Pericardium fibroblast (primary cell): ENCODE data around the gene NIF3L1. TPM values are rescaled to one million over a fixed set of nuclear protein-coding genes. Genes with fewer than 3 reads are reported as not detected.

Experiments used
- total RNA-seq: library from RNA; depleted of rRNA; stranded (reverse); fragments of >200 nt; gene quantifications from 2 replicates; pipeline ENCODE4 v1.2.3, GENCODE V29; 2015

NIF3L1 gene
- 13.4 and 19.3 TPM in 2 replicates for total RNA-seq

GRCh38 chr2:200888704-200889625, at the start of gene NIF3L1, which contains the start of gene PPIL3:
TSS of gene NIF3L1 (plus strand) at chr2:200889371. CDS start at chr2:200891944, 2,573 bp downstream.
TSS of gene PPIL3 (minus strand) at chr2:200889077. CDS start at chr2:200887615, 1,462 bp downstream.

DNA sequence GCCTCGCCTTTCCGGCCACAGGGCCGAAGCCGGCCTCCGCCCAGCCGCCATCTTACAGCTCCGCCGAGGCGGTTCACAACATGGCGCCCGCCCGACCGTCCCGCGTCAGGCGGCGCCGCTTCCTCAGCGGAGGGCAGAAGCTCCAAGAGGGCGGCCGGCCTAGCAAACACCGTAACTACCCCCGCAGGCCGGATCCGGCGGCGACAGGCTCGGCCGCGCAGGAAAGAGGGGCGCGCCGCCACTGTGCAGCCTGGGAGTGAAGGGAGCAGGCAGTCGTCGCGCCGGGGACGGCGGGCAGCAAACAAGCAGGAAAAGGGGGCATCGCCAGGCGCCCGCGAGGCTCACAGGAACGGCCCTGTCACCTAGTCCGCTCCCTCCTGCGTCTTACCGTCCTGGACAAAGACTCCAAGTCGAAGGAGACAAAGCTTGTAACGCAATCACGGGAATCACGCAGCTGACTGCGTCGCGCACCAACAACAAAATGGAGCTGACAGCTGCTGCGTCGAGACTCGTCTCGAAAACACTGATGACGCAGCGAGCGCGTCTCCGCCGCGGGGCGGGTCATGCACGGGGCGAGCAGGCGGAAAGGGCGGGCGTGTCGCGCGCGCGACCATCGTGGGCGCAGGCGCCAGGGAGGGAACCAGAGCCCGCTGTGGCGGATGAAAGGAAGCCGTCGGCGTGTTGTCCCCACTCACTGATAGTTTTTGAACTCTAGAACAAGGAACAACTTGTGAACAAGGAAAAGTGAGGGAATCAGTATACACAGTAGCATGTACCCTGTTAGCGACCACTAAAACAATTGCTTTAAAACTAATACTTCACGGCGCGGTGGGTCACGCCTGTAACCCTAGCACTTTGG, 24.8 kb upstream of the NIF3L1 start, which contains the start of gene CLK1:
CLK1 (minus strand) TSS at position 483 of the 859 bp plus-strand sequence. CDS start 2,796 bp downstream, outside the sequence.

Other genes starting within 250 kb of the NIF3L1 start
- 288 and 396 TPM in 2 replicates for gene BZW1, start 77.5 kb upstream of the NIF3L1 start, total RNA-seq
- 37.5 and 38.5 TPM in 2 replicates for gene CLK1, start 24.7 kb upstream of the NIF3L1 start, total RNA-seq
- 13.8 and 20.1 TPM in 2 replicates for gene PPIL3, start 294 bp upstream of the NIF3L1 start, total RNA-seq
- gene ORC2, start 74.3 kb downstream of the NIF3L1 start, total RNA-seq: 6.2 and 11.9 TPM in 2 replicates
- 2.2 and 9.4 TPM in 2 replicates for gene HYCC2, start 182.3 kb downstream of the NIF3L1 start, total RNA-seq
- gene NDUFB3, start 182.6 kb downstream of the NIF3L1 start, total RNA-seq: 48.8 and 55.9 TPM in 2 replicates
- 21.2 and 34.2 TPM in 2 replicates for gene CFLAR, start 226.8 kb downstream of the NIF3L1 start, total RNA-seq